Gastrocnemius medialis (tissue), 4 donors: ENCODE results near the gene SLC23A3. TPM values are rescaled to one million over a fixed set of nuclear protein-coding genes. Genes with fewer than 3 reads are reported as not detected.

Experiments used
- ATAC-seq, 2 donors: fragments of 150-250 bp; one replicate each; pipeline ENCODE4 v1.9.1; 2016
- DNase-seq, 2 donors: peaks; one replicate each; pipeline ENCODE4 v3.0.0-alpha.2; 2019
- H3K27ac ChIP-seq, 4 donors: fragments of 200-600 bp; sonication (generic); 1 replicate in 1 of 4; 2 replicates in 3 of 4; pipeline ENCODE4 v1.5.1; 2016 to 2018; ENCODE audit warnings: mild to moderate bottlenecking in 2 of 4, moderate library complexity in 1 of 4
- H3K27me3 ChIP-seq, 3 donors: fragments of 200-600 bp; sonication (generic) in 2 of 3; 1 replicate in 1 of 3; 2 replicates in 2 of 3; pipeline versions ENCODE4 v1.5.1 to v1.6.0; 2016 to 2019; ENCODE audit warnings: mild to moderate bottlenecking in 1 of 3, moderate library complexity in 1 of 3
- H3K36me3 ChIP-seq, 2 donors: fragments of 200-600 bp; sonication (generic) in 1 of 2; one replicate each; pipeline ENCODE4 v1.5.1; 2017 to 2018
- H3K4me1 ChIP-seq, 2 donors: fragments of 200-600 bp; sonication (generic) in 1 of 2; one replicate each; pipeline ENCODE4 v1.5.1; 2016 to 2017; ENCODE audit warnings: mild to moderate bottlenecking in 2 of 2
- H3K4me3 ChIP-seq, 4 donors: fragments of 200-600 bp; sonication (generic) in 3 of 4; 1 replicate in 1 of 4; 2 replicates in 3 of 4; pipeline ENCODE4 v1.5.1; 2016 to 2019; ENCODE audit warnings: mild to moderate bottlenecking in 2 of 4
- H3K9me3 ChIP-seq, 3 donors: fragments of 200-600 bp; sonication (generic) in 2 of 3; 1 replicate in 1 of 3; 2 replicates in 2 of 3; pipeline ENCODE4 v1.5.1; 2016 to 2019
- POLR2A ChIP-seq, 2 donors: fragments of 450-650 bp; IDR thresholded peaks; one replicate each; pipeline ENCODE4 v1.6.1; 2017; ENCODE audit warnings: antibody characterized with exemption in 2 of 2, mild to moderate bottlenecking in 2 of 2, moderate library complexity in 2 of 2
- in situ Hi-C, 4 donors: fragments of 200-750 bp; cut with MboI; loops; one replicate each; pipeline versions ENCODE4 v1.15.0 to v1.8.0; 2017; ENCODE audit warnings: low sequenced_read_pairs in 4 of 4
- intact Hi-C: fragments of 100-400 bp; cut with DNase I; formaldehyde crosslinking; loops from one replicate; pipeline ENCODE4 v1.15.1; 2023; ENCODE audit warnings: low total_unique reads
- total RNA-seq, 4 donors: library from RNA; depleted of rRNA; stranded (reverse); fragments of >200 nt; gene quantifications; one replicate each; pipeline versions ENCODE4 v1.1.0 to v1.2.3, GENCODE V29; 2016
- TF ChIP-seq, protein P1 (sequence below), 5 experiments: fragments of 450-650 bp in 3 of 5; fragments of 200-600 bp in 2 of 5; sonication (generic) in 2 of 5; IDR thresholded peaks in 4 of 5; conservative IDR thresholded peaks in 1 of 5; 1 replicate in 4 of 5; 2 replicates in 1 of 5; pipeline ENCODE4 v1.5.1; 2016 to 2019; ENCODE audit warnings: antibody characterized with exemption in 5 of 5, mild to moderate bottlenecking in 3 of 5, moderate library complexity in 3 of 5

SLC23A3 gene
- total RNA-seq, 4 donors from 2014 or later, result 0.11 to 1.5 TPM; not detected in 2

DNA sequence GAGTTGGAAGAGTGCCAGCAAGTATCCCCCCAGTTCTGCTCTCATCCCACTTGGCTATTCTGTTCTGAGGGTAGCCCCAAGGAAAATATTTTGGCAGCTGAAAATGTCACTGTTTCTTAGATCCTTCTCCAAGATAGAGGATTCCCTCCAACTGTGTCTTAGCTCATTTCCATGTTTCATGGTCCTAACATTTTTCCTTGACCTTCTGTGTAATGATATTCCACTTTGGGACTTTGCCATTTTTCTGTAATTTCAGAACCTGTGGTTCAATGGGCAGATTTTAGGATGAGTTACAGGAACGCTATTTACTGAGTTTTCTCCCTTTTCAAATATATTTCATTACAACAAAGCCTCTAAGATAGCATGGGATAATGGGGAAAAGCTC is 44.0 kb downstream of the SLC23A3 start:
- Histone ChIP-seq H3K4me3 (no peak overlapping the region), H3K9me3 (no peaks in the 10 kb centered on the region), H3K27me3 (no peaks in the 10 kb centered on the region), H3K27ac (no peak overlapping the region), H3K36me3 (no peaks in the 10 kb centered on the region), H3K4me1 (peaks cover 0 to 2% of the 10 kb centered on the region in 2 donors)
- TF ChIP-seq, protein P1, sequence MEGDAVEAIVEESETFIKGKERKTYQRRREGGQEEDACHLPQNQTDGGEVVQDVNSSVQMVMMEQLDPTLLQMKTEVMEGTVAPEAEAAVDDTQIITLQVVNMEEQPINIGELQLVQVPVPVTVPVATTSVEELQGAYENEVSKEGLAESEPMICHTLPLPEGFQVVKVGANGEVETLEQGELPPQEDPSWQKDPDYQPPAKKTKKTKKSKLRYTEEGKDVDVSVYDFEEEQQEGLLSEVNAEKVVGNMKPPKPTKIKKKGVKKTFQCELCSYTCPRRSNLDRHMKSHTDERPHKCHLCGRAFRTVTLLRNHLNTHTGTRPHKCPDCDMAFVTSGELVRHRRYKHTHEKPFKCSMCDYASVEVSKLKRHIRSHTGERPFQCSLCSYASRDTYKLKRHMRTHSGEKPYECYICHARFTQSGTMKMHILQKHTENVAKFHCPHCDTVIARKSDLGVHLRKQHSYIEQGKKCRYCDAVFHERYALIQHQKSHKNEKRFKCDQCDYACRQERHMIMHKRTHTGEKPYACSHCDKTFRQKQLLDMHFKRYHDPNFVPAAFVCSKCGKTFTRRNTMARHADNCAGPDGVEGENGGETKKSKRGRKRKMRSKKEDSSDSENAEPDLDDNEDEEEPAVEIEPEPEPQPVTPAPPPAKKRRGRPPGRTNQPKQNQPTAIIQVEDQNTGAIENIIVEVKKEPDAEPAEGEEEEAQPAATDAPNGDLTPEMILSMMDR (IDR thresholded peaks at IDR 0.05 in 4 of 5, conservative IDR thresholded peaks at IDR 0.05 in 1 of 5), result no peak
- no peak for TF ChIP-seq POLR2A (IDR thresholded peaks at IDR 0.05)
- ATAC-seq (no peak), DNase-seq (no peak)
- in situ Hi-C loops, result loop anchor here in 1 of 4 donors (10.0 kb wide), 1 partner anchor 61 kb away; the partner anchor contains the start of gene IHH
- intact Hi-C loops, result no loop called here

DNA sequence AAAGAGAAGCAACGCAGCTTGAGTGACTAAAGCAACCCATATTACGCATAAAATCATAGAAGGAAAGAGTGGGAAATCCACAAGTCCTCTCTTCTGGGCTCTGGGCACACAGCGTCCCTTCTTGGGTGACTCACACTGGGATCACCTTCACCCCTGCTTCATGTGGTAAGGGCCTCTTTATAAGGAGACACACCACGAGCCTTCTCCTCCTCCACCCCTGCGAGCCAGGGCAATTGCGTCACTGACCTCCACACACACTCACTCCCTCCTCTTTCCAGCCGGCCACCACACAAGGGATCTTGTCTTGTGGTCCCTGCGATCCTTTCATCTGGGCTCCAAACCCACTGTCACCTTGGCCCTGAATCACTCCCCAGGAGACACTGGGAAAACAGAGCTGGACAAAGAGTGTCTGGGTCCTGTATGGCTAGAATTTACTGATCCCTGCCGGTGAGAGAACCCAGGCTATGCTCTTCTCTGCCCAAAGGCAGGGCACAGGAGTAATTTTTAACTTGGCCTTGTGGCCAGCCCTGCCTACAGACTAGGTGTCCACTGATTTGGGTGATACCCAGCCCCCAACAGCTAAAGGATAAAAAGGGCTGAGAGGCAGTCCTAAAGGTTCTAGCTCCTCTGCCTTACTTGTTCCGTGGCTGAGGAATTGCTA is 44.5 kb downstream of the SLC23A3 start:
- peaks cover 0 to 2% of the 10 kb centered on the region in 2 donors for H3K4me1 ChIP-seq
- H3K4me3 ChIP-seq, result no peak overlapping the region
- DNase-seq (peak; percentile 14 to 64), ATAC-seq (peak; percentile 69 to 80)
- H3K9me3 ChIP-seq, result no peaks in the 10 kb centered on the region
- H3K27me3 ChIP-seq, result no peaks in the 10 kb centered on the region
- intact Hi-C loops, result no loop called here
- no peaks in the 10 kb centered on the region for H3K36me3 ChIP-seq
- no peak overlapping the region for H3K27ac ChIP-seq
- no peak for TF ChIP-seq POLR2A (IDR thresholded peaks at IDR 0.05)
- TF ChIP-seq, protein P1 (IDR thresholded peaks at IDR 0.05 in 4 of 5, conservative IDR thresholded peaks at IDR 0.05 in 1 of 5), result no peak
- in situ Hi-C loops, result loop anchor here in 1 of 4 donors (10.0 kb wide), 1 partner anchor 61 kb away; the partner anchor contains the start of gene IHH

DNA sequence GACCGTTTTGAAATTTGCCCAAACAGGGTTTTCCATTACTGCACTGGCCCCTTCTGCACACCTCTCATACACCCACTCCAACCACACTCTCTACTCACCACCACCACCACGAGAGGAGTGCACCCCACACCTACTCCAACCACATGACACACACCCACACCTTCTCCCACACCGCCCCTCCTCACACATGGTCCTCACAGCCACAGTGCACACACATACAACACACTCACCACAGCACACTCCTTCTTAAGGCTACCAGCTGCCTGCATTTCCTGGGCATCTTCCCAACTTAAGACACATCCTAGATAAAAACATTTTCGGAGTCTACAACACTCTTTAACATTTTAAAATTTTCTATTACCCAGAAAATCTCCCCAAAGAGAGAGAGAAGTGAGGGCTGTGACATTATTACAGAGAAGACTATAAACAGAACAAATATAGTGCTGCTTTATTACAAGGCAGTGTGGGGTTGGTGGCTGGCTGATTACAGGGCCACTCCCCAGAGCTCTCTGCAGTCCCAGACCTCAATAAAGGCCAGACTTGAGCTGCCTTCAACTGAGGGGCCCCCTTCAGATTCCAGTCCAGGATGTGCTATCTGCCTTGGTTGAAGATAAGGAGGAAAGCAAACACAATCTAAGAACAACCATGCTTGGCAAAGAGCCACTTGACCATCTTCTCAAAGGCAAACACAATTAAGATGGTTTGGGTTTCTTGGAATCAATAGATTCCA is 45.3 kb downstream of the SLC23A3 start:
- in situ Hi-C loops (loop anchor here in 1 of 4 donors (10.0 kb wide), 1 partner anchor 60 kb away; the partner anchor contains the start of gene IHH), intact Hi-C loops (no loop called here)
- no peaks in the 10 kb centered on the region for H3K9me3 ChIP-seq
- DNase-seq (no peak), ATAC-seq (no peak)
- H3K36me3 ChIP-seq, result no peaks in the 10 kb centered on the region
- peaks cover 0 to 2% of the 10 kb centered on the region in 2 donors for H3K4me1 ChIP-seq
- H3K27ac ChIP-seq, result peak overlapping the region in 1 of 4 donors; percentile 1
- no peaks in the 10 kb centered on the region for H3K27me3 ChIP-seq
- no peak for TF ChIP-seq POLR2A (IDR thresholded peaks at IDR 0.05)
- TF ChIP-seq, protein P1 (IDR thresholded peaks at IDR 0.05 in 4 of 5, conservative IDR thresholded peaks at IDR 0.05 in 1 of 5), result no peak
- no peak overlapping the region for H3K4me3 ChIP-seq

DNA sequence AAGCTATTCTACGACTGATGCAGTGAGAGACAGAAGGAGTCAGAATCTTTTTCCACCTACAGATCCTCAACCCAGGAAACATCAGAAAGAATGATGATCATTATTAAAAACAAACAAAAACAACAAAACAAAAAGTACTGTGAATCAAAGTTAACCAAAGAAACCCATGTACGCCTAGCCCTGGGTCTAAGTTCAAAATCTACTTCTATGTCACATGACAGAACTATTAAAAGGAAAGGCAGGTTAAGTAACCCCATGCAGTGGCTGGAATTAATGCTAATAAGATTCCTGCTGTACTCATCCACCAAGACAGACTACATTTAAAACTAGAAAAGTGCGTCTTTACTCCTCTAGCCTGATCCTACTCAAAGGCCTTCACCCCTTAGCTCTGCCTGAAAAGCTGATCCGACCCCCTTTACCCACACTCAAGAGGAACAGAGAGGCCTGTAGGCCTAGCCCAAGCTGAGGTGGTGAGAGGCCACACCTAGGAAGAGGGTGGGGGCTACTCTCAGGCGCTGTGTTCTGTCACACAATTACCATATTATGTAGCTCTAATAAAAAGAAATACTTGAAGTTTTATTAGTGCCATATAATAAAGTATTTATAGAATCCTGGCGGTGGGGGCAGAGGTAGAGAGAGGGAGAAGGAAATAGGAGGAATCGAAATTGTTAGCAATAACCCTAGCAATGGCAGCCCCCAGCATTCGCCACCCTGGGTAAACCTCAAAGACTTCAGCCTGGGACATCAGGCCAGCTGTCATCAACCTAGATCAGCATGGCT is 46.3 kb downstream of the SLC23A3 start:
- ATAC-seq, result no peak
- H3K9me3 ChIP-seq, result no peaks in the 10 kb centered on the region
- H3K27me3 ChIP-seq, result no peaks in the 10 kb centered on the region
- DNase-seq, result no peak
- intact Hi-C loops, result no loop called here
- no peaks in the 10 kb centered on the region for H3K36me3 ChIP-seq
- in situ Hi-C loops, result loop anchor here in 1 of 4 donors (10.0 kb wide), 1 partner anchor 59 kb away; the partner anchor contains the start of gene IHH
- no peak overlapping the region for H3K4me3 ChIP-seq
- peaks cover 0 to 2% of the 10 kb centered on the region in 2 donors for H3K4me1 ChIP-seq
- no peak overlapping the region for H3K27ac ChIP-seq
- TF ChIP-seq, protein P1 (IDR thresholded peaks at IDR 0.05 in 4 of 5, conservative IDR thresholded peaks at IDR 0.05 in 1 of 5), result no peak
- TF ChIP-seq POLR2A (IDR thresholded peaks at IDR 0.05), result no peak
